Esophagus (tissue), 2 donors: ENCODE results near the gene SDHB. TPM values are rescaled to one million over a fixed set of nuclear protein-coding genes. Genes with fewer than 3 reads are reported as not detected.

Experiments
- H3K27ac ChIP-seq, 2 donors: one replicate each; pipeline ENCODE4 v1.5.1; 2013; ENCODE audit warnings: low read depth in 2 of 2, mild to moderate bottlenecking in 2 of 2, inconsistent platforms in 1 of 2, low read length in 1 of 2, moderate library complexity in 1 of 2
- H3K27me3 ChIP-seq, 2 donors: one replicate each; pipeline ENCODE4 v1.6.1; 2013; ENCODE audit warnings: low read length in 2 of 2, control low read depth in 1 of 2, mild to moderate bottlenecking in 1 of 2; ENCODE audit not compliant: insufficient read depth in 2 of 2, control insufficient read depth in 1 of 2
- H3K36me3 ChIP-seq, 2 donors: one replicate each; pipeline ENCODE4 v1.6.1; 2013; ENCODE audit warnings: low read length in 1 of 2; ENCODE audit not compliant: control insufficient read depth in 2 of 2, insufficient read depth in 2 of 2
- H3K4me1 ChIP-seq, 2 donors: one replicate each; pipeline ENCODE4 v1.6.1; 2013; ENCODE audit warnings: low read length in 1 of 2; ENCODE audit not compliant: control insufficient read depth in 2 of 2, insufficient read depth in 2 of 2
- H3K4me3 ChIP-seq, 2 donors: one replicate each; pipeline ENCODE4 v1.5.1; 2013; ENCODE audit warnings: low read length in 2 of 2, mild to moderate bottlenecking in 2 of 2, low read depth in 1 of 2, moderate library complexity in 1 of 2
- H3K9me3 ChIP-seq, 2 donors: one replicate each; pipeline ENCODE4 v1.6.1; 2013; ENCODE audit warnings: mild to moderate bottlenecking in 2 of 2, low read depth in 1 of 2, low read length in 1 of 2, moderate library complexity in 1 of 2; ENCODE audit not compliant: control insufficient read depth in 2 of 2, insufficient read depth in 1 of 2
- WGBS, 2 donors: extraction: QIAGEN DNeasy Blood & Tissue Kit; methylation state at CpG; one replicate each; pipeline ENCODE4 v1.1.7; 2013; 5-methylcytosine and 5-hydroxymethylcytosine counted together
- polyA plus RNA-seq, 2 donors: library from polyadenylated mRNA; stranded (reverse); fragments of 200-250 nt; gene quantifications; one replicate each; pipeline ENCODE4 v1.2.3, GENCODE V29; 2013
- donor health status: healthy with polysubstance abuse.
- donor health status: Bipolar disorder and iron deficiency.

SDHB gene
- polyA plus RNA-seq, 2 donors: 36.5 to 102 TPM

DNA sequence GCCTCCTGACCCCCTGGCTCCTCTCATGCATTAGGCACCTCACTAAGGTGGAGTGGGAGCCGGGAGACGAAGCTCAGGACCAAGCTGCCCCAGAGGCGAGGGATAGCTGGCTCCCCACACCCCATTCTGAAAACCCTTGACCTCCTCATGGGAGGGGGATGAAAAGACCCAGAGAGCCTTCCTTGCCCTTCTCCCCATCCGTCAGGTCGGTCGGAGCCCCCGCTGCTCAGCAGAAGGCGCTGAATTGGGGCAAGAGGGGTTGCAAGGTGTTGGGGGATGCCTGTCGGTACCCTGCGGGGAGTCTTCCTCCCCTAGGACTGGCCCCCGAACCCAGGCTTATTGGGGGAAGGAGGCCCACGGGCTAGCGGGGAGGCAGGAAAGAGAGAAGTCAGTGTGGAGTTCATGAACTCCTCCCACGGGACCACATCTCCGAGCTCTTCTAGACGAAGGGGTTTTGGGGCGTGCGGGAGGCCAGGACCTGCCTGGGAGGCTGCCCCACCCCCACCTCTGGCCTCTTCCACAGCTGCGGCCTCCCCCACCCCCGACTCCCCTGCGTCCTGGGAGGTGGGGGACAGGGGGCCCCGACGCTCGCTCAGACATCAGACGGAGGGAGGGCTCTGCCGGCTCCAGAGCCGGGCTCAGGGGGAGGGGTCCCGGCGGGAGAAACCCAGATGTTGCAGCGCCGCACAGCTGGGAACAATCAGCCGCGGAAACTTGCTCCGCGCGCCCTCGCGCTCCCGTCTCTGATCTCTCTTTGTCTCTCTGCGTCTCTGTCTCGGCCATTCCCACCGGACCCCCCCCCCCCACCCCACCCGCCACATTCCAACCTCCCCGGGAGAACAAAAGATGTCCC is 74.1 kb downstream of the SDHB start:
- H3K4me1 ChIP-seq: peaks cover 4 to 16% of the 10 kb centered on the region in 2 donors
- 18 to 19% methylated on average over 44 of the region's 44 CpGs for WGBS, 2 donors
- H3K4me3 ChIP-seq: peak overlapping the region; percentile 22 to 40
- H3K27ac ChIP-seq: no peak overlapping the region
- no peaks in the 10 kb centered on the region for H3K9me3 ChIP-seq
- H3K36me3 ChIP-seq: no peaks in the 10 kb centered on the region
- no peaks in the 10 kb centered on the region for H3K27me3 ChIP-seq

DNA sequence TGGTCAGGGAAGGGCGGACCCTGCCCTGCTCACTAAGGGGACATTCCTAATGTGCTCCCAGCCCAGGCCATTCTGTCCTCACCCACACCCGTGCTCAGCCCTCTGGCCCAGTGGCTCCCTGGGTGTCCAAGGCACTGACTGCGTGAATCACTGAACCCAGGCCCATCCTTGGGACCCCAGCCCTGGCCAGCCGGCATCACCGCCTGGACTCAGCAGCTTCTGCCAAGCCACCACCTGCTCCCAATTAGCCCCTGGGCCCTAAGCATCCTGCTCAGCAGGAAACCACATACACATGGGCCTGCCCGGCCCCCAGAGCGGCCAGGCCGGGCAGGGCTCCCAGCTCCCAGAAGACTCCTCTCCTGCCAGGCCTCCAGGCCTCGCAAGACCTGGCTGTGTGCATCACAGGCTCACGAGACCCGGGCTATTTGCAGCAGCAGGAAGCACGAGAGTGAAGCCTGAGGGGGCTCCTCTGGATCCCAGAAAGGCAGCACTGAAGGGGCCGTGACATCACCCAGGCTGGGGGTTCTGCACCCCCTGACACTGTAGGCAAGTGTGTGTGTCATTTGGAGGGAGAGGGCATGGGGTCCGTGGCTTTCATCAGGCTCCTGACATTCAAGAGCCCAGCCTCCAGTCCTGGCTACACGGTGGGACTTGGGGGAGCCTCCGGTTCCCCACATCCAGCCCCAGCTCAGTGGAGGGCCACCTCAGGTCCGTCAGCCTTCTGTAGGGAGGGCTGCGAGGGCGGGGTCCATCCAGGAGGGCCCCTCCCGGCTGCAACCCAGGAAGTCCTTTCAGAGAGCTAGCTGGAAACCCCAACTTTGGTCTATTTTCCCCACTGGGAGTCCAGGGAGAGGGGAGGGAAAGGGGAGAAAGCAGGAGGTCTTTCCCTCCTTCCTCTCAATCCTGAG is 75.0 kb downstream of the SDHB start:
- WGBS, 2 donors: 46 to 61% methylated on average over 20 of the region's 20 CpGs
- Histone ChIP-seq H3K36me3 (no peaks in the 10 kb centered on the region), H3K9me3 (no peaks in the 10 kb centered on the region), H3K4me3 (no peak overlapping the region), H3K27me3 (no peaks in the 10 kb centered on the region), H3K27ac (no peak overlapping the region), H3K4me1 (peaks cover 2 to 14% of the 10 kb centered on the region in 2 donors)

DNA sequence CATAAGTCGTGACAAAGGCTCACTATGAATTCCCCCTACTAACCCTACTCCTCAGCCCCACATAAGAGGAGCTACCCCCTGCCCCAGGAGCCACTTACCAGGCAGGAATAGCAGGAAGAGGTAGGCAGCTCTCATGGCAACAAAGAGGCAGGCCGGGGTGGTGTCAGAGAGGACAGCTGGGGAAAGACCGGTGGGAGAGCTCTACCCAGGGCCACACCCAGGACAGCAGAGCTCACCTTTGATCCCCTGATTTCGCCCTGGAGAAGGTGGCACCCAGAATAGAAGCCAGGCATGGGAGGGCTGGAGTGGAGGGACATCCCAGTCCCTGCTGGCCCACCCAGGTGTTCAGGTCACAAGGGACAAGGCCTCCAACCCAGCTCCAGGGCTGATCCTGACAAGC is 75.7 kb downstream of the SDHB start:
- Histone ChIP-seq H3K4me1 (peaks cover 2 to 14% of the 10 kb centered on the region in 2 donors), H3K27ac (peak overlapping the region in 1 of 2 donors; percentile 9), H3K36me3 (peaks cover 0 to 2% of the 10 kb centered on the region in 2 donors), H3K27me3 (no peaks in the 10 kb centered on the region), H3K9me3 (no peaks in the 10 kb centered on the region), H3K4me3 (no peak overlapping the region)
- 78 to 88% methylated on average over 4 of the region's 4 CpGs for WGBS, 2 donors

DNA sequence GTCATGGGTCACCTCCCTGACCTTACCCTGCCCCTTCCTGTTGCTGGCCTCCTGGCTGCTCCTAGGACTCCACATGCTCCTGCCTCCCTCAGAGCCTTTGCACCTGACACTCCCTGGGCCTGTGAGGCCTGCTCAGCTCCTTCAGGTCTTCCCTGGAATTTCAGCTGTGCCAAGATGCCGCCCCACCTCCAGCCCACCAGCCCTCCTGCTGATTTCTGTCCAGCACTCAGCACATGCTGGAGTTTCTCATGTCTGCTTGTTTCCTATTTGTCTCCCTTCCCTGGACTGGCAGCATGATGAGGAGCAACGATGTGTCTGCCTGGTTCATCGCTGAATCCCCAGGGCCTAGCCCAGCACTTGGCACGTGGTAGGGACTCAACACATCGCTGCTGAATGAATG is 76.5 kb downstream of the SDHB start:
- H3K4me1 ChIP-seq: peaks cover 2 to 14% of the 10 kb centered on the region in 2 donors
- no peaks in the 10 kb centered on the region for H3K9me3 ChIP-seq
- WGBS, 2 donors: 88 to 91% methylated on average over 5 of the region's 5 CpGs
- H3K27me3 ChIP-seq: no peaks in the 10 kb centered on the region
- no peak overlapping the region for H3K4me3 ChIP-seq
- no peak overlapping the region for H3K27ac ChIP-seq
- H3K36me3 ChIP-seq: peaks cover 0 to 3% of the 10 kb centered on the region in 2 donors

DNA sequence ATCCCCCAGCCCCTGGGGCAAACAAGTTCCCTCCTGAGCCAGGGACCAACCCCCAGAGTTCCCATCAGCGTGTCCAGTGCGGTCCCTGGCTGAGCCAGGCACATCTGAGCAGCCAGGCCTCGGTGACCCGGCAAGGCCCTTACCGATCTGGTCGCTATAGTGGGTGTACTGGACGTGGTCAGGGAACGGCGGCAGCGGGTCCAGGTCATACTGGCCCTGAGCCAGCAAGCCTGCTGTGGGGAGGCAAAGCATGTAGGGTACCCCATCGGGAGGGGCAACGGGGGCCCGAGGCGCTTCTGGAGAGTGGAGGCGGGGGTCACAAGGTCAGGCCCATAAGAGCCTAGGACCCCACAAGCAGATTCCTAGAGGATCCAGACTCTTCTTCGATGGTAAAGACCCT is 76.9 kb downstream of the SDHB start:
- 85 to 89% methylated on average over 16 of the region's 16 CpGs for WGBS, 2 donors
- Histone ChIP-seq H3K4me1 (peaks cover 2 to 14% of the 10 kb centered on the region in 2 donors), H3K27me3 (no peaks in the 10 kb centered on the region), H3K9me3 (no peaks in the 10 kb centered on the region), H3K27ac (no peak overlapping the region), H3K4me3 (no peak overlapping the region), H3K36me3 (peaks cover 0 to 3% of the 10 kb centered on the region in 2 donors)

DNA sequence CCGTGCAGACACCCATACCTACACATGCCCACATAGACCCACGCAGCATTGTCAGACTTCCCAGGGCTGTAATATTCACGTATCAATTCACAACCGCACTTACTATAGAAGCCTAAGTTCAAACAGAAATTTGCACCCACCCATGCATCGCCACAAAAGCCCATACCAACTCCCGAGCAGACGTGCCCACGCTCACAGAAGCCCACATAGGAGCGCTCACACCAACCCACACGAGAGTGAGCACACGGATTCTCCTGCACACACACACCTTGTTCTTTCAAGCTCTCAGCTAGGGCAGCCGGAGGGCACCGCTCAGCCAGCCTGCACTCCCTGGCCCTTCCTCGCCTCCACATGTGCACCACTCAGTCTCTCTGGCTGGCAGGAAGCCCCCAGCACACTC is 78.0 kb downstream of the SDHB start:
- Histone ChIP-seq H3K27ac (no peak overlapping the region), H3K4me3 (no peak overlapping the region), H3K36me3 (peaks cover 0 to 6% of the 10 kb centered on the region in 2 donors), H3K4me1 (peaks cover 2 to 14% of the 10 kb centered on the region in 2 donors), H3K9me3 (no peaks in the 10 kb centered on the region), H3K27me3 (no peaks in the 10 kb centered on the region)
- WGBS, 2 donors: 60 to 79% methylated on average over 14 of the region's 14 CpGs

DNA sequence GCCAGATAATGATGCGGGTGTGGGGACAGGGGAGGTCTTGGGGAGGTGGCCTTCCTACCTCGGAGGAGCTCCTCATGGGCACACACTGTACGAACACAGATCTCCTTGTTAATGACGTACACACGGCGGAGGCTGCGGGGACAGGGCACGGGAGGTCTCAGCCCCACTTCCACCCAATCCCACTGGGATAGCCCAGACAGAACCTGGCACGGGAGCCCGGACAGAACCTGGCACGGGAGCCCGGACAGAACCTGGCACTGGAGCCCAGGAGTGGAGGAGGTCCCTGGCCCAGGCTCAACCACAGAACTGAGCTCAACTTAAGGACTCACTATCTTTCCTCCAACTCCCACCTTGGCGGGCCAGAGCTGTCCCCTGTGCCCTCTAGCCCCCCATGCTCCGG is 78.6 kb downstream of the SDHB start:
- Histone ChIP-seq H3K27ac (no peak overlapping the region), H3K9me3 (no peaks in the 10 kb centered on the region), H3K27me3 (no peaks in the 10 kb centered on the region), H3K4me1 (peaks cover 0 to 14% of the 10 kb centered on the region in 2 donors), H3K4me3 (no peak overlapping the region), H3K36me3 (peaks cover 0 to 8% of the 10 kb centered on the region in 2 donors)
- WGBS, 2 donors: 65 to 67% methylated on average over 14 of the region's 14 CpGs

DNA sequence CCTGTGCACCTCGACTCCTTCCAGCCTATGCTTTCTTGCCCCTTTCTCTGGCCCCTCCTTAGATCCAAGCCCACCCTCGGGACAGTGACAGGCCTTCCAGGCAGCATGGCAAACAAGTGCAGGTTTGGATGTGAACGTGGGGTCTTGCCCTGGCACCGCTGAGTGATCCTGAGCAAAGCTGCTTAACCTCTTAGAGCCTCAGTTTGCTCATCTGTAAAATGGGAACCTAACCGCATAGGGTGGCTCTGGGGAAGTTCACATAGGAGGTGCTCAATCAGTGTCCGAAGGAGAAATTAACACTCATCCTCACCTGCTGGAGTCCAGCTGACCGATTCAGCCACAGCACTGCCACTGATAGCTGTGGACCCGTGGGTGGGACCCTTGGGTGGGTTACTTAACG is 80.6 kb downstream of the SDHB start:
- Histone ChIP-seq H3K4me3 (no peak overlapping the region), H3K27ac (no peak overlapping the region), H3K36me3 (peaks cover 0 to 12% of the 10 kb centered on the region in 2 donors), H3K9me3 (no peaks in the 10 kb centered on the region), H3K4me1 (peaks cover 0 to 5% of the 10 kb centered on the region in 2 donors), H3K27me3 (no peaks in the 10 kb centered on the region)
- WGBS, 2 donors: 82 to 84% methylated on average over 9 of the region's 9 CpGs

DNA sequence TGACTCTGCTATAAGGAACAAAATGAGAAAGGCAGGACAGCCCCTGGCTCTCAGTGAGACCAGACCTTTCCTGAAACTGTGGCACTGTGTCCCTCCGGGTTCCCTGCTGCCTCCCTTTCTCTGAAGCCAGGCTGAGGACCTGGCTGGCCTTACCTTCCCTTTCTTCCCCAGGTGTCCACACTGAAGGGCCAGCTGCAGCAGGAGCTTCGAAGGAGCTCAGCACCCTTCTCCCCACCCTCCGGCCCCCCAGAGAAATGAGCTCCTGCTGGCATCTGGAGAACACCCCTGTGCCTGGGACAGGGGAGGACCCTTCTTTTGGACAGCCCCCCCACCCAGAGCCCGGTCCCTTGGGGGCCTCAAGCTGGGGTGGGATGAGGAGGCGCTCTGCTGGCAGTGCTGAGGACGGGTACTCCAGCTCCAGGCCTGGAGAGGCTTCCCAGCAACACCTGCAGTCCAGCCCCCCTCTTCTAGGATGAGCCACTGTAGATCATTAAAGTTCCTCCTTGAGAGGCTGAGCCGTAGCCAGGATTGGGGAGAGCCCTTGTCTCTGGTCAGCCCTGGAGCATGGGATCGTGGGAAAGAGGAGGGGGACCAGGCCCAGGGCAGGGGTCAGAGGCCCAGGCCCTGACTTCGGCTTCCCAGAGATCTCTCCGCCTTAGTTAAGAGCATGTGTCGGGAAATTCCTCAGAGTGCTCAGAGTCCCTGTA is 81.5 kb downstream of the SDHB start:
- H3K27ac ChIP-seq: no peak overlapping the region
- H3K27me3 ChIP-seq: no peaks in the 10 kb centered on the region
- 79 to 83% methylated on average over 10 to 11 of the region's 11 CpGs for WGBS, 2 donors
- H3K36me3 ChIP-seq: peaks cover 0 to 17% of the 10 kb centered on the region in 2 donors
- H3K4me3 ChIP-seq: no peak overlapping the region
- H3K9me3 ChIP-seq: no peaks in the 10 kb centered on the region
- peaks cover under 1 to 2% of the 10 kb centered on the region in 2 donors for H3K4me1 ChIP-seq
